PC-3 (cell line): ENCODE measurements around the gene GSTM2.

ENCODE experiments used
- CTCF ChIP-seq: fragments of 300-600 bp; sonication (generic); conservative IDR thresholded peaks from 2 replicates; pipeline ENCODE4 v1.5.1; 2017; ENCODE audit warnings: antibody characterized with exemption, low read depth, mild to moderate bottlenecking, low read length
- EZH2 ChIP-seq: fragments of 300-600 bp; sonication (generic); IDR thresholded peaks from one replicate; pipeline ENCODE4 v1.6.1; 2017; ENCODE audit warnings: antibody characterized with exemption, mild to moderate bottlenecking, low read length; ENCODE audit not compliant: unreplicated experiment
- EZH2phosphoT487 ChIP-seq: fragments of 300-600 bp; sonication (generic); IDR thresholded peaks from 2 replicates; pipeline ENCODE4 v1.6.1; 2018; ENCODE audit warnings: mild to moderate bottlenecking, antibody characterized with exemption, low read length, borderline replicate concordance

GRCh38 chr1:109658533-109659042 is 9.3 kb upstream of the GSTM2 start:
- TF ChIP-seq CTCF (no peak), EZH2 (no peak), EZH2phosphoT487 (no peak)
